Body of pancreas (tissue), 4 donors: ENCODE results near the gene TRAPPC11. TPM values are rescaled to one million over a fixed set of nuclear protein-coding genes. Genes with fewer than 3 reads are reported as not detected.

ENCODE experiments used
- ATAC-seq: fragments of 150-250 bp; one replicate; pipeline ENCODE4 v1.9.1; 2016
- DNase-seq, 4 donors: peaks; one replicate each; pipeline ENCODE4 v3.0.0-alpha.2; 2019
- H3K27ac ChIP-seq, 4 donors: fragments of 200-600 bp; sonication (generic); 1 replicate in 3 of 4; 2 replicates in 1 of 4; pipeline versions ENCODE4 v1.5.1 to v1.6.1; 2016 to 2019; ENCODE audit warnings: mild to moderate bottlenecking in 1 of 4, mixed read lengths in 1 of 4, moderate library complexity in 1 of 4
- H3K27me3 ChIP-seq, 2 donors: fragments of 200-600 bp; sonication (generic); one replicate each; pipeline ENCODE4 v1.6.0; 2016; ENCODE audit warnings: mild to moderate bottlenecking in 1 of 2
- H3K36me3 ChIP-seq, 2 donors: fragments of 200-600 bp; sonication (generic); replicated peaks in 1 of 2; 2 replicates each; pipeline ENCODE4 v1.5.1; 2016; ENCODE audit warnings: low read depth in 2 of 2; ENCODE audit not compliant: insufficient read depth in 1 of 2
- H3K4me1 ChIP-seq: fragments of 200-600 bp; sonication (generic); one replicate; pipeline ENCODE4 v1.6.0; 2016
- H3K4me3 ChIP-seq, 2 donors: fragments of 200-600 bp; sonication (generic); 1 replicate in 1 of 2; 2 replicates in 1 of 2; pipeline ENCODE4 v1.5.1; 2016 to 2019
- H3K9me3 ChIP-seq, 3 donors: fragments of 200-600 bp; sonication (generic); 1 replicate in 2 of 3; 2 replicates in 1 of 3; pipeline ENCODE4 v1.5.1; 2016
- CTCF ChIP-seq, 7 experiments: fragments of 450-650 bp in 4 of 7; fragments of 200-600 bp in 3 of 7; sonication (generic) in 3 of 7; IDR thresholded peaks; one replicate each; pipeline ENCODE4 v1.5.1; 2016 to 2019; ENCODE audit warnings: antibody characterized with exemption in 7 of 7
- POLR2A ChIP-seq, 3 donors: fragments of 450-650 bp; IDR thresholded peaks; one replicate each; pipeline ENCODE4 v1.6.1; 2016; ENCODE audit warnings: antibody characterized with exemption in 3 of 3, mild to moderate bottlenecking in 2 of 3
- WGBS, 2 donors: methylation state at CpG; one replicate each; pipeline ENCODE4 v1.1.5; 2017; 5-methylcytosine and 5-hydroxymethylcytosine counted together
- intact Hi-C: fragments of 100-400 bp; cut with DNase I; formaldehyde crosslinking; loops from one replicate; pipeline ENCODE4 v1.15.1; 2023
- total RNA-seq, 2 donors: library from RNA; depleted of rRNA; stranded (reverse); fragments of >200 nt; gene quantifications; one replicate each; pipeline ENCODE4 v1.1.0, GENCODE V29; 2016

The TRAPPC11 gene
- total RNA-seq, 2 donors from 2014 or later = 22.6 to 107 TPM

- Histone ChIP-seq H3K4me1 (peaks cover 19% of the 10 kb centered on the region), H3K27ac (no peak overlapping the region), H3K27me3 (no peaks in the 10 kb centered on the region), H3K36me3 (no peaks in the 10 kb centered on the region), H3K9me3 (no peaks in the 10 kb centered on the region), H3K4me3 (no peak overlapping the region)
- ATAC-seq (peak; percentile 38), DNase-seq (peak in 1 of 4 donors; percentile 24)
- intact Hi-C loops = no loop called here
- WGBS, 2 donors = 52 to 58% methylated on average over 11 of the region's 11 CpGs
- no peak for TF ChIP-seq CTCF (IDR thresholded peaks at IDR 0.05)
- no peak for TF ChIP-seq POLR2A (IDR thresholded peaks at IDR 0.05)
Observed at GRCh38 chr4:183631577-183632198, 27.4 kb upstream of the TRAPPC11 start.

- no peak for TF ChIP-seq POLR2A (IDR thresholded peaks at IDR 0.05)
- no peak for TF ChIP-seq CTCF (IDR thresholded peaks at IDR 0.05)
- H3K9me3 ChIP-seq = no peaks in the 10 kb centered on the region
- ATAC-seq (no peak), DNase-seq (no peak)
- H3K4me3 ChIP-seq = no peak overlapping the region
- WGBS, 2 donors = 91 to 93% methylated on average over 8 to 12 of the region's 12 CpGs
- no peak overlapping the region for H3K27ac ChIP-seq
- no peaks in the 10 kb centered on the region for H3K36me3 ChIP-seq
- peaks cover 29% of the 10 kb centered on the region for H3K4me1 ChIP-seq
- no peaks in the 10 kb centered on the region for H3K27me3 ChIP-seq
- intact Hi-C loops = no loop called here
Observed at GRCh38 chr4:183632689-183633088, 26.4 kb upstream of the TRAPPC11 start.

GRCh38 chr4:183633476-183634400 lies 25.4 kb upstream of the TRAPPC11 start:
- Histone ChIP-seq H3K36me3 (no peaks in the 10 kb centered on the region), H3K27me3 (no peaks in the 10 kb centered on the region), H3K27ac (no peak overlapping the region), H3K4me1 (peaks cover 33% of the 10 kb centered on the region), H3K9me3 (no peaks in the 10 kb centered on the region), H3K4me3 (no peak overlapping the region)
- WGBS, 2 donors = 74 to 76% methylated on average over 11 of the region's 11 CpGs
- TF ChIP-seq CTCF (IDR thresholded peaks at IDR 0.05) = no peak
- TF ChIP-seq POLR2A (IDR thresholded peaks at IDR 0.05) = no peak
- intact Hi-C loops = no loop called here
- DNase-seq = no peak
- no peak for ATAC-seq

GRCh38 chr4:183635321-183635720 lies 23.8 kb upstream of the TRAPPC11 start:
- Histone ChIP-seq H3K9me3 (no peaks in the 10 kb centered on the region), H3K36me3 (no peaks in the 10 kb centered on the region), H3K27ac (no peak overlapping the region), H3K4me1 (peaks cover 33% of the 10 kb centered on the region), H3K27me3 (no peaks in the 10 kb centered on the region), H3K4me3 (no peak overlapping the region)
- no peak for ATAC-seq
- 76 to 90% methylated on average over 10 of the region's 10 CpGs for WGBS, 2 donors
- intact Hi-C loops = no loop called here
- TF ChIP-seq CTCF (IDR thresholded peaks at IDR 0.05) (no peak), POLR2A (IDR thresholded peaks at IDR 0.05) (no peak)
- DNase-seq = no peak
